ENCODE measurements around the gene SMG5.

SMG5 gene

DNA sequence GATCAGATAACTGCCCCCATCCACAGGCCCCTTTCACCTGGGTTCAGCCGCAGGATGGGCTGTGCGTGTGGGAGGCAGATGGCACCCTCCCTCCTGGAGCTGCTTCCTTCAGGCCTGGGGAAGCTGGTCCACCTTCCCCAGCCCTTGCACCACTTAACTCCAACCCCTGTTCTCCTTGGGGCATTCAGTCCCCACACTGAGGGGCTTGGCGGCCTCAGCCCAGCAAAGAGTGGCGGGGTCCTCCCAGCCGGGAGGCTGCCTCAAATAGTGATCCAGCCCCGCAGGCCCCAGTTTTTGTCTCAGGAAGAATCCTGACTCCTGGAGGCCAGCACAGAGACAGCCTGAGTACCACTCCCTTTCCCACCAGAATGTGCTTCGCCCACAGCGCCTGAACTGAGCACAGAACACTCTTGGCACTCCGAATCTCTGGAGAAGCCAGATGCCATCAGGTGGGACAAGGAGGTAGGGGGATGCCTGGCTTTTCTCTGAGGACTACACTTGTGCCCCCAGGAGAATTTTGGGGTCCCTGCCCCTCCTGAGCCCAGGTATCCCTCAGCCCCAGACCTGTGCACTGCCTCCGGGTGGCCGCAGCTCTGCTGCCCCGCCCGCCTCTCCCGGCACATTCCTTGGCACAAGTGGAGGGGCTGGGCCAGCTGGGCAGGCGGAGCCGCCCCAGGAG lies 35.7 kb downstream of the SMG5 start:
- H3K36me3 ChIP-seq (replicated peaks; ENCODE audit: insufficient read depth, low read length): 0 out of 2 replicates have a peak, but pooled peaks cover 10% of the 10 kb centered on the region
- no peaks in the 10 kb centered on the region for H3K9me2 ChIP-seq (replicated peaks; ENCODE audit: insufficient read depth, low read length)
- peaks cover 7% of the 10 kb centered on the region; the same call in 1 of the 2 replicates for H3K4me1 ChIP-seq (ENCODE audit: low read length)
- no peak overlapping the region for H3K4me2 ChIP-seq (ENCODE audit: low read depth, low read length)
- no peaks in the 10 kb centered on the region for H3K9me3 ChIP-seq (replicated peaks; ENCODE audit: insufficient read depth, low read length)
- H3K79me2 ChIP-seq (ENCODE audit: low read length): no peaks in the 10 kb centered on the region
- no peak overlapping the region for H3K9ac ChIP-seq (ENCODE audit: low read length)
- no peak overlapping the region for H3K4me3 ChIP-seq (ENCODE audit: low read length)
- no peak for DNase-seq
- H2AFZ ChIP-seq (ENCODE audit: low read length): no peak overlapping the region
- H3K27ac ChIP-seq (ENCODE audit: low read length): no peak overlapping the region
- no peak for TF ChIP-seq EZH2 (optimal IDR thresholded peaks at IDR 0.05; ENCODE audit: low read depth, low read length)
- TF ChIP-seq, protein P1, sequence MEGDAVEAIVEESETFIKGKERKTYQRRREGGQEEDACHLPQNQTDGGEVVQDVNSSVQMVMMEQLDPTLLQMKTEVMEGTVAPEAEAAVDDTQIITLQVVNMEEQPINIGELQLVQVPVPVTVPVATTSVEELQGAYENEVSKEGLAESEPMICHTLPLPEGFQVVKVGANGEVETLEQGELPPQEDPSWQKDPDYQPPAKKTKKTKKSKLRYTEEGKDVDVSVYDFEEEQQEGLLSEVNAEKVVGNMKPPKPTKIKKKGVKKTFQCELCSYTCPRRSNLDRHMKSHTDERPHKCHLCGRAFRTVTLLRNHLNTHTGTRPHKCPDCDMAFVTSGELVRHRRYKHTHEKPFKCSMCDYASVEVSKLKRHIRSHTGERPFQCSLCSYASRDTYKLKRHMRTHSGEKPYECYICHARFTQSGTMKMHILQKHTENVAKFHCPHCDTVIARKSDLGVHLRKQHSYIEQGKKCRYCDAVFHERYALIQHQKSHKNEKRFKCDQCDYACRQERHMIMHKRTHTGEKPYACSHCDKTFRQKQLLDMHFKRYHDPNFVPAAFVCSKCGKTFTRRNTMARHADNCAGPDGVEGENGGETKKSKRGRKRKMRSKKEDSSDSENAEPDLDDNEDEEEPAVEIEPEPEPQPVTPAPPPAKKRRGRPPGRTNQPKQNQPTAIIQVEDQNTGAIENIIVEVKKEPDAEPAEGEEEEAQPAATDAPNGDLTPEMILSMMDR (IDR thresholded peaks at IDR 0.05; ENCODE audit: low read length): no peak
- no peak for TF ChIP-seq EZH2phosphoT487 (IDR thresholded peaks at IDR 0.05; ENCODE audit: low read length)
- H3F3A ChIP-seq (ENCODE audit: insufficient read depth, low read length): peaks cover 20% of the 10 kb centered on the region; the same call in 1 of the 2 replicates
- no peaks in the 10 kb centered on the region for H4K20me1 ChIP-seq (ENCODE audit: insufficient read depth, low read length)
- no peaks in the 10 kb centered on the region for H3K27me3 ChIP-seq (replicated peaks; ENCODE audit: insufficient read depth, low read length)

DNA sequence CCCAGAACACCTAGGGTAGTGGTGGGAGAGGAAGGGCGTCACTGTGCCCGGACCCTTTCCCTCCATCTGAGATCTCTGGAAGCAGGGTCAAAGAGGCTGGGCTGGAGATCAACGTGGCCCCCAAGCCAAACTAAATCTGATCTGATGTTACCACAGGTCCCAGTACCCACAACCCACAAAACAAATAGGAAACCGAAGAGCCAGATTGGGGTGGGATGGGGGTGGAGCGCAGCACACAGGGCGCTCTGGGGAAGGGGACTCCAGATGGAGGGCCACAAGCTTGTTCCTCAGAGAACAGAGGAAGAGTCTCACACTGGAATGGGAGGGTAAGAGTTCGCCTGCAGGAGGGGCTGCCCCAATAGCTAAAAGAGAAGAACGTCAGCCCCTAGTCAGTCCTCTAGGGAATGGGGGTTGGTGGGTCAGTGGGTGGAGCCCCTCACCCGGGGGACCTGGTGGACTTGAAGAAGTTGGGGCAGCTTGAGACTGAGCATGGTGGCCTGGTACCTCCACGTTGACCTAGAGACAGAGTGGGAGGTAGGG lies 36.3 kb downstream of the SMG5 start:
- TF ChIP-seq EZH2 (optimal IDR thresholded peaks at IDR 0.05; ENCODE audit: low read depth, low read length) (no peak), EZH2phosphoT487 (IDR thresholded peaks at IDR 0.05; ENCODE audit: low read length) (no peak)
- TF ChIP-seq, protein P1 (IDR thresholded peaks at IDR 0.05; ENCODE audit: low read length): no peak
- Histone ChIP-seq H3K9me3 (replicated peaks; ENCODE audit: insufficient read depth, low read length) (no peaks in the 10 kb centered on the region), H3K4me1 (ENCODE audit: low read length) (peaks cover 7% of the 10 kb centered on the region; the same call in 1 of the 2 replicates), H3K36me3 (replicated peaks; ENCODE audit: insufficient read depth, low read length) (0 out of 2 replicates have a peak, but pooled peaks cover 5% of the 10 kb centered on the region), H3K27me3 (replicated peaks; ENCODE audit: insufficient read depth, low read length) (no peaks in the 10 kb centered on the region), H3F3A (ENCODE audit: insufficient read depth, low read length) (peaks cover 20% of the 10 kb centered on the region; the same call in 1 of the 2 replicates), H3K4me2 (ENCODE audit: low read depth, low read length) (peak overlapping the region; percentile 57; the same call in 1 of the 2 replicates), H2AFZ (ENCODE audit: low read length) (peak overlapping the region; percentile 12; the same call in 1 of the 2 replicates), H3K79me2 (ENCODE audit: low read length) (no peaks in the 10 kb centered on the region), H3K9me2 (replicated peaks; ENCODE audit: insufficient read depth, low read length) (no peaks in the 10 kb centered on the region), H3K9ac (ENCODE audit: low read length) (no peak overlapping the region), H3K4me3 (ENCODE audit: low read length) (no peak overlapping the region; the same call in 1 of the 2 replicates), H4K20me1 (ENCODE audit: insufficient read depth, low read length) (no peaks in the 10 kb centered on the region), H3K27ac (ENCODE audit: low read length) (no peak overlapping the region)
- DNase-seq: no peak

DNA sequence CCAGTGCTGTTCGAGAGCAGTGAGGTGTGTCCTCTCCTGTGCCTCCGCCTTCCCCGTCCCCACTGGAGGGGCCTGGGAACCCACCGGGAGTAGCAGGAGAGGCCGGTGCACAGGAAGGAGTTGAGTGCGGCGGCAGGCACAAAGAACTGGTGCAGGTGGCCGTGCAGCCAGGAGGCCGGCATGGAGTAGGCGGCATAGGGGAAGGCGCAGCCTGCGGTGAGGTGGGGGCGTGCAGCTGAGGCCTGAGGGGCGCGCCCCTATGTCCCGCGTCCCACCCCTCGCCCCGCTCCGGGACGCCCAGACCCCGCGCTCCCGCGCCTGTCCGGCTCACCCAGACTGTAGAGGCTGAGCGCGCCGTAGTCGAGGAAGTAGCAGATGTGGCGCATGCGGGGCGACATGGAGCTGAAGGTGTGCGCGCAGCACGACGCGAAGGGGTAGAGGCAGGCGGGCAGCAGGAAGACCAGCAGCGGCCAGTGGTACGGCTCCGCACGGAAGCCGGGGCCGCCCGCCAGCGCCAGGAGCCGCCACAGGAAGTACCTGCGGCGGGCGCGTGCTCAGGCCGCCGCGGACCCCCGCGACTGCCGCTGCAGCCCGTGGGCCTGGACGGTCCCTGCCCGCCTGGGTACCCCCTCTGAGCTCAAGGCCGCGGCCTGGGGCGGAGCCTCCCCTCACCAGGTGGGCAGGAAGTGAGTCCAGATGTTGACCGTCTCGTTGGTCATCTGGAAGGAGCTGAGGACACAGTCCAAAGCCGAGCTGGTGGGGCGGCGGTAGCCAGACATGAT lies 37.0 kb downstream of the SMG5 start:
- Histone ChIP-seq H3K4me1 (ENCODE audit: low read length) (peaks cover 7% of the 10 kb centered on the region; the same call in 1 of the 2 replicates), H3K27me3 (replicated peaks; ENCODE audit: insufficient read depth, low read length) (no peaks in the 10 kb centered on the region), H3K27ac (ENCODE audit: low read length) (no peak overlapping the region), H3F3A (ENCODE audit: insufficient read depth, low read length) (peaks cover 20% of the 10 kb centered on the region; the same call in 1 of the 2 replicates), H3K4me3 (ENCODE audit: low read length) (peak overlapping the region; percentile 13), H3K36me3 (replicated peaks; ENCODE audit: insufficient read depth, low read length) (0 out of 2 replicates have a peak, but pooled peaks cover 4% of the 10 kb centered on the region), H2AFZ (ENCODE audit: low read length) (peak overlapping the region; percentile 12), H3K9ac (ENCODE audit: low read length) (peak overlapping the region; percentile 8; the same call in 1 of the 2 replicates), H4K20me1 (ENCODE audit: insufficient read depth, low read length) (no peaks in the 10 kb centered on the region), H3K4me2 (ENCODE audit: low read depth, low read length) (peak overlapping the region; percentile 57), H3K79me2 (ENCODE audit: low read length) (no peaks in the 10 kb centered on the region), H3K9me3 (replicated peaks; ENCODE audit: insufficient read depth, low read length) (no peaks in the 10 kb centered on the region), H3K9me2 (replicated peaks; ENCODE audit: insufficient read depth, low read length) (no peaks in the 10 kb centered on the region)
- TF ChIP-seq, protein P1 (IDR thresholded peaks at IDR 0.05; ENCODE audit: low read length): no peak
- no peak for TF ChIP-seq EZH2 (optimal IDR thresholded peaks at IDR 0.05; ENCODE audit: low read depth, low read length)
- no peak for TF ChIP-seq EZH2phosphoT487 (IDR thresholded peaks at IDR 0.05; ENCODE audit: low read length)
- DNase-seq: no peak

Data from MM.1S (cell line).